ENCODE measurements around the gene ADAM15.

GRCh38 chr1:155001675-155002463, 49.2 kb upstream of the ADAM15 start:
- TF ChIP-seq CTCF (IDR thresholded peaks at IDR 0.05; ENCODE audit: insufficient read depth, low read depth, low read length) (no peak), EZH2 (IDR thresholded peaks at IDR 0.05; ENCODE audit: insufficient read depth, low read length) (no peak)

All from astrocyte (in vitro differentiated cells and primary cell).